A673 (cell line): ENCODE data around the gene NECTIN4. TPM values are rescaled to one million over a fixed set of nuclear protein-coding genes. Genes with fewer than 3 reads are reported as not detected.

Experiments used
- BruUV-seq: library from RNA; stranded (reverse); fragments of 400-500 nt; replicated peaks from 2 replicates; lab custom pipeline; 2021; lab: Mats Ljungman, UMichigan
- CTCF ChIA-PET: fragments of 300-600 bp; sonication (Branson Sonifier 250); formaldehyde crosslinking; loops from one replicate; lab custom pipeline; 2022; ENCODE audit warnings: antibody characterized with exemption; lab: Charles Lee
- POLR2A ChIA-PET: fragments of 300-600 bp; sonication (Branson Sonifier 250); formaldehyde crosslinking; loops from one replicate; lab custom pipeline; 2022; ENCODE audit warnings: antibody characterized with exemption; ENCODE audit not compliant: low non-redundant PET; lab: Charles Lee
- DNase-seq: peaks from one replicate; pipeline ENCODE4 v3.0.0-alpha.2; 2015; ENCODE audit warnings: low spot score
- H3K27ac ChIP-seq: fragments of 200-600 bp; sonication (generic); 2 replicates; pipeline ENCODE4 v1.5.1; 2016; ENCODE audit warnings: mixed run types, low read depth, mild to moderate bottlenecking, mixed read lengths, antibody characterized with exemption, low read length; ENCODE audit not compliant: poor library complexity, severe bottlenecking
- H3K27me3 ChIP-seq: fragments of 200-600 bp; sonication (generic); replicated peaks from 2 replicates; pipeline ENCODE4 v1.6.1; 2017; ENCODE audit warnings: mixed run types, low read depth, mild to moderate bottlenecking, mixed read lengths, antibody characterized with exemption, low read length; ENCODE audit not compliant: insufficient read depth, poor library complexity
- H3K36me3 ChIP-seq: fragments of 200-600 bp; sonication (generic); 2 replicates; pipeline ENCODE4 v1.6.1; 2016; ENCODE audit warnings: mixed run types, mild to moderate bottlenecking, mixed read lengths, antibody characterized with exemption, low read length; ENCODE audit not compliant: insufficient read depth, poor library complexity, severe bottlenecking
- H3K4me1 ChIP-seq: fragments of 200-600 bp; sonication (generic); 2 replicates; pipeline ENCODE4 v1.6.1; 2017; ENCODE audit warnings: mixed run types, mild to moderate bottlenecking, mixed read lengths, antibody characterized with exemption, low read length; ENCODE audit not compliant: insufficient read depth, poor library complexity, severe bottlenecking
- H3K4me3 ChIP-seq: fragments of 200-600 bp; sonication (generic); 2 replicates; pipeline ENCODE4 v1.5.1; 2016; ENCODE audit warnings: low read depth, mixed run types, mild to moderate bottlenecking, mixed read lengths, low read length; ENCODE audit not compliant: poor library complexity, severe bottlenecking
- H3K9me3 ChIP-seq: fragments of 200-600 bp; sonication (generic); 2 replicates; pipeline ENCODE4 v1.6.1; 2016; ENCODE audit warnings: mixed run types, low read depth, mild to moderate bottlenecking, mixed read lengths, antibody characterized with exemption, low read length; ENCODE audit not compliant: poor library complexity, severe bottlenecking
- CTCF ChIP-seq: fragments of 300-800, 200-600 bp; sonication (generic); conservative IDR thresholded peaks from 2 replicates; pipeline ENCODE4 v1.5.1; 2017; ENCODE audit warnings: low read depth, mild to moderate bottlenecking, antibody characterized with exemption, low read length, moderate library complexity, mixed read lengths
- EZH2 ChIP-seq: fragments of 200-600 bp; sonication (generic); IDR thresholded peaks from 2 replicates; pipeline ENCODE4 v1.6.1; 2017; ENCODE audit warnings: borderline replicate concordance, low read depth, mild to moderate bottlenecking, mixed read lengths, antibody characterized with exemption, low read length; ENCODE audit not compliant: poor library complexity, severe bottlenecking
- intact Hi-C: fragments of 100-400 bp; cut with micrococcal nuclease; formaldehyde crosslinking; loops from one replicate; pipeline ENCODE4 v1.10.0; 2022; ENCODE audit not compliant: unreplicated experiment
- total RNA-seq: library from RNA; stranded (reverse); gene quantifications from 2 replicates; pipeline ENCODE4 v1.2.3, GENCODE V29; 2021

Gene NECTIN4
- total RNA-seq, 1 experiment from 2014 or later, result not detected

DNA sequence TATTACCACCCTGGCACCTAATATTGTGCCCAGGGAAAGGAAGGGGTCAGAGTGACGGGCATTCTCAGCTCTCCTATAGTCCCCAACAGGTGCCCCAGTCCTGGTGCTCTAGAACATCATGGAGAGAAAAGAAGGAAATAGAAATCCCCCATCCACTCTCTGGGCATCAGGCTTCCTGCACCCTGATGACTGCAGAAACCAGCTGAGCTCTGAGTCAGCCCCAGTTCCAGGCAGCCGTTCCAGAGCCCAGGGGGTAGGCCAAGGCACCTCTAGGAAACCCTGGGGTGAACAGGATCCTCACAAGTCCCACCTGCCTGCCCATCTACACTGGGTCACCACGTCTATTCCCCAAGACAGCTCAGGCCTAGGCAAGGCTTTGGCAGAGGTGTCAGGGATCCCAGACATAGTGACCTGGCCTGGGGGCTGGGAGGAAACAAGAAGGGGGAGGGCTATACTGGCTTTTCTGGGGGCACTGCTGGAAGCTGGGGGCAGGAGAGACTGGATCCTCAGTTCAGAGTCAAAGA, 709 bp downstream of the NECTIN4 start:
- Histone ChIP-seq H3K9me3 (no peaks in the 10 kb centered on the region), H3K36me3 (no peaks in the 10 kb centered on the region), H3K27me3 (no peaks in the 10 kb centered on the region), H3K4me3 (no peak overlapping the region), H3K27ac (no peak overlapping the region), H3K4me1 (no peaks in the 10 kb centered on the region)
- BruUV-seq, result no TSS peak
- ChIA-PET POLR2A (no interaction called here), CTCF (no interaction called here)
- intact Hi-C loops, result no loop called here
- TF ChIP-seq EZH2, result no peak
- TF ChIP-seq CTCF, result no peak
- no peak for DNase-seq

GRCh38 chr1:161086457-161086856, 2.9 kb downstream of the NECTIN4 start:
- H3K27ac ChIP-seq, result no peak overlapping the region
- no peak overlapping the region for H3K4me3 ChIP-seq
- no TSS peak for BruUV-seq
- ChIA-PET POLR2A (no interaction called here), CTCF (no interaction called here)
- H3K36me3 ChIP-seq, result no peaks in the 10 kb centered on the region
- intact Hi-C loops, result no loop called here
- no peaks in the 10 kb centered on the region for H3K4me1 ChIP-seq
- H3K9me3 ChIP-seq, result no peaks in the 10 kb centered on the region
- no peak for DNase-seq
- H3K27me3 ChIP-seq, result no peaks in the 10 kb centered on the region
- TF ChIP-seq EZH2 (no peak), CTCF (no peak)

DNA sequence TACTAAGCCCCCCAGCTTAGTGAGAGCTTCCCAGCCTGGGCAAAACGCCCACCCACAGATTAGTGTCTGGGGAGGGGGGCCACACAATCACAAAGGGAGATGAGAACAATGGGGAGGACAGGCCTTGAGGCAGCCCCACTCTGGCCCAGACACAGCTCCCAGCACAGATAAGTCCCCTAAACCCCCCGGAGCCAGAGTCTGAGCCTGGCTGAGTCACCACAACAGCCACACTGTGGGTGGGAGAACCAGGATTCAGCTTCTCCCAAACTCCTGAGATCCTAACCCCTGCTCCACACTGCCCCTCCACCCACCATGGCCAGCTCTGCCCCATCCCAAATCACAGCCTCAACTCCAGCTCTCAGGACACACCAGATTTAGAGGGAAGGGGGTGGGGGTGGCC, 4.2 kb downstream of the NECTIN4 start:
- TF ChIP-seq CTCF, result no peak
- no peak for TF ChIP-seq EZH2
- intact Hi-C loops, result no loop called here
- no peak overlapping the region for H3K27ac ChIP-seq
- no TSS peak for BruUV-seq
- no peaks in the 10 kb centered on the region for H3K4me1 ChIP-seq
- ChIA-PET CTCF (no interaction called here), POLR2A (interaction anchor here (0.7 kb wide), 1 partner anchor 39 kb away, joined by 4 read pairs; the partner anchor contains the start of gene USF1)
- no peaks in the 10 kb centered on the region for H3K36me3 ChIP-seq
- DNase-seq, result no peak
- H3K9me3 ChIP-seq, result no peaks in the 10 kb centered on the region
- H3K27me3 ChIP-seq, result no peaks in the 10 kb centered on the region
- H3K4me3 ChIP-seq, result no peak overlapping the region
